Adipocyte (in vitro differentiated cells): ENCODE results near the gene SLC2A4RG.
A peak's percentile ranks its signal among the peaks of the same experiment; 100 is the strongest.

Experiments
- DNase-seq: peaks from one replicate; pipeline ENCODE4 v3.0.0-alpha.2; 2015; ENCODE audit warnings: low read depth
- H3K27me3 ChIP-seq: replicated peaks from 2 replicates; pipeline ENCODE4 v1.7.0; 2013; ENCODE audit warnings: mild to moderate bottlenecking, low read length, moderate library complexity; ENCODE audit not compliant: control insufficient read depth, insufficient read depth
- H3K36me3 ChIP-seq: 2 replicates; pipeline ENCODE4 v1.7.0; 2013; ENCODE audit warnings: low read length, mild to moderate bottlenecking, moderate library complexity; ENCODE audit not compliant: control insufficient read depth, insufficient read depth, severe bottlenecking
- H3K4me1 ChIP-seq: 2 replicates; pipeline ENCODE4 v1.7.0; 2013; ENCODE audit warnings: mild to moderate bottlenecking, low read length, moderate library complexity; ENCODE audit not compliant: control insufficient read depth, insufficient read depth
- H3K4me3 ChIP-seq: 2 replicates; pipeline ENCODE4 v1.7.0; 2013; ENCODE audit warnings: mild to moderate bottlenecking, low read length, moderate library complexity
- H3K9ac ChIP-seq: 2 replicates; pipeline ENCODE4 v1.7.0; 2013; ENCODE audit warnings: mild to moderate bottlenecking, low read length, moderate library complexity
- H3K9me3 ChIP-seq: 2 replicates; pipeline ENCODE4 v1.7.0; 2013; ENCODE audit warnings: mild to moderate bottlenecking, low read length, moderate library complexity; ENCODE audit not compliant: control insufficient read depth

Gene SLC2A4RG

GRCh38 chr20:63701329-63702035, 38.1 kb upstream of the SLC2A4RG start:
- no peak overlapping the region for H3K9ac ChIP-seq
- H3K4me1 ChIP-seq = peaks cover 41% of the 10 kb centered on the region
- H3K9me3 ChIP-seq = no peaks in the 10 kb centered on the region
- no peak for DNase-seq
- no peaks in the 10 kb centered on the region for H3K27me3 ChIP-seq
- no peak overlapping the region for H3K4me3 ChIP-seq
- H3K36me3 ChIP-seq = peaks cover 25% of the 10 kb centered on the region

- Histone ChIP-seq H3K4me1 (peaks cover 38% of the 10 kb centered on the region), H3K36me3 (peaks cover 25% of the 10 kb centered on the region), H3K9me3 (no peaks in the 10 kb centered on the region), H3K9ac (no peak overlapping the region), H3K27me3 (no peaks in the 10 kb centered on the region), H3K4me3 (no peak overlapping the region)
- DNase-seq = no peak
Measured at GRCh38 chr20:63702036-63702665, 37.4 kb upstream of the SLC2A4RG start.

GRCh38 chr20:63702751-63703470, 36.7 kb upstream of the SLC2A4RG start:
- Histone ChIP-seq H3K36me3 (peaks cover 25% of the 10 kb centered on the region), H3K4me3 (no peak overlapping the region), H3K27me3 (no peaks in the 10 kb centered on the region), H3K4me1 (peaks cover 30% of the 10 kb centered on the region), H3K9ac (no peak overlapping the region), H3K9me3 (no peaks in the 10 kb centered on the region)
- no peak for DNase-seq

GRCh38 chr20:63703471-63703975, 36.1 kb upstream of the SLC2A4RG start:
- no peaks in the 10 kb centered on the region for H3K27me3 ChIP-seq
- peaks cover 25% of the 10 kb centered on the region for H3K36me3 ChIP-seq
- H3K4me3 ChIP-seq = no peak overlapping the region
- H3K9ac ChIP-seq = no peak overlapping the region
- no peaks in the 10 kb centered on the region for H3K9me3 ChIP-seq
- no peak for DNase-seq
- peaks cover 25% of the 10 kb centered on the region for H3K4me1 ChIP-seq

GRCh38 chr20:63703976-63704748, 35.4 kb upstream of the SLC2A4RG start:
- H3K4me3 ChIP-seq = no peak overlapping the region
- no peaks in the 10 kb centered on the region for H3K27me3 ChIP-seq
- no peak overlapping the region for H3K9ac ChIP-seq
- no peaks in the 10 kb centered on the region for H3K9me3 ChIP-seq
- H3K36me3 ChIP-seq = peaks cover 28% of the 10 kb centered on the region
- no peak for DNase-seq
- peaks cover 25% of the 10 kb centered on the region for H3K4me1 ChIP-seq

GRCh38 chr20:63704749-63705117, 34.8 kb upstream of the SLC2A4RG start:
- DNase-seq = no peak
- no peaks in the 10 kb centered on the region for H3K27me3 ChIP-seq
- no peaks in the 10 kb centered on the region for H3K9me3 ChIP-seq
- no peak overlapping the region for H3K9ac ChIP-seq
- no peak overlapping the region for H3K4me3 ChIP-seq
- H3K36me3 ChIP-seq = peaks cover 32% of the 10 kb centered on the region
- H3K4me1 ChIP-seq = peaks cover 24% of the 10 kb centered on the region

- Histone ChIP-seq H3K36me3 (peaks cover 34% of the 10 kb centered on the region), H3K27me3 (no peaks in the 10 kb centered on the region), H3K9ac (peak overlapping the region; percentile 95), H3K4me1 (peaks cover 21% of the 10 kb centered on the region), H3K9me3 (no peaks in the 10 kb centered on the region), H3K4me3 (no peak overlapping the region)
- no peak for DNase-seq
Measured at GRCh38 chr20:63705232-63706026, 34.1 kb upstream of the SLC2A4RG start.

GRCh38 chr20:63706027-63706695, 33.4 kb upstream of the SLC2A4RG start:
- Histone ChIP-seq H3K9me3 (no peaks in the 10 kb centered on the region), H3K4me3 (peak overlapping the region; percentile 91), H3K27me3 (no peaks in the 10 kb centered on the region), H3K9ac (peak overlapping the region; percentile 95), H3K4me1 (peaks cover 21% of the 10 kb centered on the region), H3K36me3 (peaks cover 40% of the 10 kb centered on the region)
- DNase-seq = no peak

GRCh38 chr20:63706852-63707557, 32.6 kb upstream of the SLC2A4RG start:
- Histone ChIP-seq H3K4me1 (peaks cover 21% of the 10 kb centered on the region), H3K4me3 (peak overlapping the region; percentile 91), H3K36me3 (peaks cover 49% of the 10 kb centered on the region), H3K27me3 (no peaks in the 10 kb centered on the region), H3K9ac (peak overlapping the region; percentile 95), H3K9me3 (no peaks in the 10 kb centered on the region)
- peak; percentile 74 for DNase-seq
